Kidney glomerular epithelial cell (primary cell): ENCODE measurements around the gene OPRL1.

Source experiments
- DNase-seq: peaks from one replicate; lab custom pipeline; 2025; lab: John Stamatoyannopoulos, UW

The OPRL1 gene

DNA sequence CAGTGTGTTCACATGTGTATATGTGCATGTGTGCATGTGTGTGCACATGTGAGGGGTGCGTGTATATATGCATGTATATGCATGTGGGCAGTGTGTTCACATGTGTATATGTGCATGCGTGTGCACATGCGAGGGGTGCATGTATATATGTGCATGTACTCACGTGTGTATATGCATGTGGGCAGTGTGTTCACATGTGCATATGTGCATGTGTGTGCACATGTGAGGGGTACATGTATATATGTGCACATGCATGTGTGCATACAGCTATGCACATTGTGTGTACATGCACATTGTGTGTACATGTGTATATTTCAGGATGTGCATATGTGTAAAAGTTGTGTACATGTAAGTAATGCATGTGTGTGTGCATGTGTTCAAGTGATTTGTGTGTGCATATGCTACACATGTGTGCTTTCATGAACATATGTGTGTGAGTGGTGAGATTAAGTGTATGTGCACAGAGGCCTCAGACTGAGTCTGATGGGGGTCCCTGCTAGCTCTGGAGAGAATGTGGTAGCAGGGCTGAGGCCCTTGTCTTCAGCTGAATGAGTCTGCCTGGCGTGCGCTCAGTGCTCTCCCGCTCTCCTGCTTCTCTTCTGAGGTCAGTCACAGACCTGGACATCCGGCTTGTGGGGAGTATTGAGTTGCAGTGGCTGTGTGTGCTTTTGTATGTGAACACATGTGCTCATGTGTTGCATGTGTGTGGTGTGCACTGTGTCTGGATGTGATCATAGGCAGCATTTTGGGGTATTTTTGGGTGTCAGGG, 64.4 kb downstream of the OPRL1 start:
- DNase-seq: no peak

DNA sequence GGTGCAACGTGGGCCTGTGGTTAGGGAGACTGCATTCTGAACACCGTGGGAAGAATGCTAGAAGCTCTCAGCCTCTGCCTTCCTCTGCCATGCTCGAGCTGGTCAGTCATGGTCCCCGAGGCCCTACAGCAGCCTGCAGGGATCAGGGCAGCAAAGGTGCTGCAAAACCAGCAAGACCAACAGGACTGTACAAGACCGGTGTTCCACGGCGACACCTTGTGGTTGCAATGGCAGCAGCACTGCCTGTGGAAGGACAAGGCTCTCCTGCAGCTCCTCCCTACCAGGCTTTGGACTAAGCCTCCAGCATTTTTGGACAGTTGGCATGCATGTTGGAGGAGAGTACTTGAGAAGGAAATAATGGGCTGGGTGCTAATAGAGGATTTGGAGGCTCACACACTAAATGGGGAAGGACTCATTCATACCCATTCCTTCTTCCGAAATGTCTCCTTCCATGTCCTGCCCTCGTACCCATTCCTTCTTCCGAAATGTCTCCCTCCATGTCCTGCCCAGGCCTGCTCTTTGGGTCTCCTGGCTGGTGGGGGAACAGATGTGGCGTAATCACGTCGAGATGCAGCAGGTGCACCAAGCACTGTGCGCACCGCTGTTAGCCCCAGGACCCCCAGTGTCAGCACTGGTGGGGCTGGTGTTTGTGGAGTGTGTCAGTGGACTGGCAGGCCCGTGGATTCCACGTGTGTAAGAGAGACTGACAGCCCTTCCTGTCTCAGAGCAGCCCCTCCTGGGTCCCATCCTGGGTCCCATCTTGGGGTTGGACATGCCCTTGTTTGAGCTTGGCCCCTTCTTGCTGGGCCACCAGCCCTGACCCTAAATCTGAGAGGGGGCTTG, 65.8 kb downstream of the OPRL1 start:
- no peak for DNase-seq

- DNase-seq: no peak
Observed at GRCh38 chr20:64146301-64146935, 66.5 kb downstream of the OPRL1 start.

DNA sequence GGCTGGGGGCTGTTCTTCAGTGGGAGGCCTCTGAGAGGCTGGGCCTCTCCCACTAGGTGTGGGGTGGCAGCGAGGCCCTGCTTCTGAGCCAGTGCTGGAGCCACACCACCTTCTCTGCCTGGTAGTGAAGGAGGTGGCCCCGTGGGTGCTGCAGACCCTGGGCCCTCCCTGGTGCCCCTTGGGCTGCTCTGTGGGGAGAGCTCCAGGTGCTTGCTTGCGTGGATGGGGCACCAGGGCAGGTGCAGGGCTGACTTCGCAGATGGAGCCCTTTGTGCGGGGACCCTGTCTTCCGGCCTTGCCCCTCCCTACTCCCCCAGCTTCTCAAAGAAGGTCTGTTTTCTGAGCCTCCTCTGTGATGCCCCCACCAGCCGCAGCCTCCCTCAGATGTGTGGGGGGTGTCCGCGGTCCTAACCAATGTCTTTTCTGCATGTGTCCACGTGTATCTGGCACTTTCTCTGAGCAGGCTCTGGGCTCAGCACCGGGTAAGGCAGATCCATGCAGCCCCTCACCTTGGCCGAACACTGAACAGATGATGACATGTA, 67.1 kb downstream of the OPRL1 start:
- no peak for DNase-seq

DNA sequence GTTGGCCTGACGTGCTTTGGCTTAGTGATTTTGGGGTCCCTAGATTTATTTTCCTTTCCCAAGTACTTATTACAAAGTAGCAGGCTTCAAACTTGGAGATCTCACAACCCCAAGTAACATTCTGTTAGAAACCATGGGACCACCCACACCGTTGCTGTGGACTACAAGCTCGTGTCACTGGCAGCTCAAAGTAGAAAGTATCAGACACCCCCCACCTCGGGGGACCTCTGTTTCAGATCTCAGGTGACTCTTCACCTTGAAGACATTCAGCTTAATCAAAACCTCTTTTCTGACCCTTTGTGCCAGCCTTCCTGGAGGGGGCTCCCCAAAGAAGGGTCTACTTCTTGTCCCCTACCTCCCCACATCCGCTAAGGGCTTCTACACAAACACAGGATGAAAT, 68.7 kb downstream of the OPRL1 start:
- DNase-seq: no peak

GRCh38 chr20:64149141-64149540, 69.3 kb downstream of the OPRL1 start:
- DNase-seq: no peak

GRCh38 chr20:64149809-64150560, 70.1 kb downstream of the OPRL1 start:
- DNase-seq: no peak
